GM19025 (cell line): ENCODE results near the gene TNNI2.
A peak's percentile ranks its signal among the peaks of the same experiment; 100 is the strongest.

Experiments
- ATAC-seq: cut with Tn5 transposase; IDR thresholded peaks from one replicate; pipeline ENCODE4 v1.9.1; 2021; ENCODE audit warnings: mild to moderate bottlenecking, low read depth, moderate library complexity; ENCODE audit not compliant: unreplicated experiment

Gene TNNI2

DNA sequence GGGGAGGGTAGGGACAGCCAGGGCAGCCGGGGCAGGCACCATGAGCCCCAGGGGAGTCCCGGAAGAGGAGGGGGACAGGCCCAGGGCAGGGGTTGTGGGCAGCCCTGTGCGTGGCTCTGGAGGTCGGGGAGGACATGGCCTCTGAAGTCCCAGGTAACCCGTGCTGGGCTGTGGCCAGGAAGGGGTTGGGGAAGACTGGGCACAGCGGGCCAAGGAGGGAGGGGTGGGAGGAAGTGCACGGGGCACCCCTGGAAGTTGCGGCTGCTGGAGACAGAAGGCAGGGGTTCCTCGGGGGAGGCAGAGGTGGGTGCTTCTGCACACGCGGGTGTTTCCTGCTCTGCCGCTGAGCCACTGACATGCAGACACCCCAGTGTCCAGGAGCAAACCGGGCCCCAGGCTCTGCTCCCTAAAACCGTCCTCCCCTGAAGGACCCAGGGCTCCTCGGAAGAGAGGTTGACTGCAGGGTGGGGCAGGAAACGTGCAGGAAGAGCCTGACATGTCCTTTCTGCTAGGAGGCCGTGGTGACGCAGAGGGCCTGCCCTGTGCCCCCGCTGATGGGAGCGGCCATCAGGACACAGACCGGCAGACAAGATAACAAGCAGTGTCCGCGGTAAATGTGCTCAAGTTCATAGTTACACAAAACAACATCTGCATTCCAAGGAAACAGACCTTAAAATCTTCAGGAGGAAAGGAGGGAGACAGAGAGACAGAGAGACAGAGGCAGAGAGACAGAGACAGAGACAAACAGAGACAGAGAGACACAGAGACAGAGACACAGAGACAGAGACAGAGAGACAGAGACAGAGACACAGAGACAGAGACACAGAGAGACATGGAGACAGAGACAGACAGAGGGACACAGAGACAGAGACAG is 5.7 kb downstream of the TNNI2 start:
- ATAC-seq: no peak

DNA sequence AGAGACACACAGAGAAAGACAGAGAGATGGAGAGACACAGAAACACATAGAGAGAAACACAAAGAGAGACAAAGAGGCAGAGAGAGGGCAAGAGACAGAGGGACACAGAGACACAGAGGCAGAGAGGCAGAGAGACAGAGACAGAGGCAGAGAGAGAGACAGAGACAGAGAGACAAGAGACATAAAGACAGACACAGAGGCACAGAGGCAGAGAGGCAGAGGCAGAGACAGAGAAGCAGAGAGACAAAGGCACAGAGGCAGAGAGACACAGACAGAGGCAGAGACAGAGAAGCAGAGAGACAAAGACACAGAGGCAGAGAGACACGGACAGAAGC is 6.3 kb downstream of the TNNI2 start:
- ATAC-seq: no peak

DNA sequence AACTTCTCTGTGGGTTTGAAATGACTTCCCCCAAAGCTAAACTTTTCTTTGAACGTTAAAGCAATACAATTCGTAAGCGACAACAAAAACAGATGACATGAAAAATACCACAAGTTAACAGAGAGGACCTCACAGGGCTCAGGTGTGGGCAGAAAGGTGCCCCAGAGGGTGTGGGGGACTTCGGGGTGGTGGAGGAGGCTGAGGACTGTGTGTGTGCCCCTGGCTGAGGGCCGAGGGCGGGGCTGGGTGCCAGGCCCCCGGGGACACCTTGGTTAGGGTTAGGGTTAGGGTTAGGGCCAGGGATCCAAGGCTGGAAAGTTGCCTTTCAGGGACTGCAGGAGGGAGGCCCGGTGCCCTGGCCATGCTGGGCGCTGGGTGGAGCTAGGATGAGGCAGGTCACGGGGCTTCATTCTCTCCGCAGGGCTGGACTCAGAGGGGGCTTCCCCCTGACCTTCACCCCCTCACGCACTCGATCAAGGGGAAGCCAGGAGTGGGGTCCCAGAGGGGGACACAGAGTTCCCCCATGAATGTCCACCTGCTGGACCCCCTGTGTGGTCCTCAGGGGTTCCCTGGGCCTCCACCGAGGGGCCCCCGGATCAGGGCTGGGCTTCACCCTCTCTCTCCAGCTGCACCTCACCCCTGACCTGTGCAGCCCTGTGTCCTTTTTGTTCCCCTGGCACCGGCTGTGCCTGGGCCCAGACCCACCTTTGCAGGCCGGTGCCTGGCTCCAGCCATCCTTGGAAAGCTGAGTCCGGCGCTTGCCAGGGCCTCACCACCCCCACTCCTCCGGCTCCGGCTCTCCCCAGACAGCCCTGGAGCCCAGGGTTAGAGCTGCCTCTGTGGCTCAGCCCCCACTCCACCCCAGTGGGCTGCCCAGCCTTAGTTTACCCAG is 7.0 kb downstream of the TNNI2 start:
- no peak for ATAC-seq

DNA sequence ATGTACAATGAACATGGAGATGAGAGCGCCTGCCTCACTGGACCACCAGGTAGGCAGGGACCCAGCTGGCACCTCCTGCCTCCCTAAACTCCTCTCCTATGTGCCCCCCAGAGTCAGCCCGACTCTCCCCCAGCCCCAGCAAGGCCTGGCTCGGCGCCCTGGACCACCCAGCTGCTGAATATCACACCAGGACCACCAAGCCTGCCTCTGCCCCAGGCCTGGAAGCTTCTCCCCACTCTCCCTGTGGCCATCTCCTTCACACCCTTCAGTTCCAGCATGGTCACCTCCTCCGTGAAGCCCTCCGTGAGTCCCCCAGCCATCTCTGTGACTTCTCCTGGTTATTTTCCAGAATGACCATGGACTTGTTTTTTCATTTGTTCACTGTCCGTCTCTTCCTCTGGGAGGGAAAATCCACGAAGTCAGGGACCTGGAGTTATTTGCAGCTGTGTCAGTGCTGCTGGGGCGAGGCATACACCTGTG is 7.7 kb downstream of the TNNI2 start:
- ATAC-seq: no peak

DNA sequence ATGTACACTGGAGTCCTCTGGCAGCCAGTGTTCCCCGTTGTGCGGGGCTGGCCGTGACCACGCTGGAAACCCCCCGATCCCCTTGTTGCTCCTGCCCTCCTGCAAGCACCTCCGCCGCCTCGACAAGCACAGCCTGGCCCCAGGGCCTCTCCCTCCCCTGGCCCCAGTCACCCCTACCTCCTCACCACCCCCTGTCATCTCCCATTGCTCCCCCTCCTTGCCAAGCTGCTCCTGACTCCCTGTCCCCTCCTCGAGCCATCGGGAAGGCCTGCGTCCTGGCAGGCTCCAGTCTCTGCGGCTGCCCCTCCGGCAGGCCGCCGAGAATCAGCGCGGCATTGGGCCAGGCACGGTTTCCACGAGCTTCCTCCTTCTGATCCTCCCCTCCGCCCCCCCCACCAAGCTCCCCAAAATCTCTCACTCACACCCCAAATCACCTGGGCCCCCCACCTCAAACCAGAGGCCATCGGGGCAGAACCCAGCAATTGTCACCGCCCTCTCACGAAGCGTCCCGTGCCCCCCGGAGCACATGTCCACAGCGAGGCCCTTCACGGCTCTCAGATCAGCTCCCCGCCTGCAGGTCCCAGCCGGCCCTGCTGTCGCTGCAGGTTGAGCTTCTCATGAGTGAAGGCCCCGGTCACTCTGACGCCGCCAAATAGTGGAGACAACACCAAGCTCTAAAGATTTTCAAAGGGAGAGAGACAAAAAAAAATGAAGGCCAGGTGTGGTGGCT is 8.4 kb downstream of the TNNI2 start:
- no peak for ATAC-seq

DNA sequence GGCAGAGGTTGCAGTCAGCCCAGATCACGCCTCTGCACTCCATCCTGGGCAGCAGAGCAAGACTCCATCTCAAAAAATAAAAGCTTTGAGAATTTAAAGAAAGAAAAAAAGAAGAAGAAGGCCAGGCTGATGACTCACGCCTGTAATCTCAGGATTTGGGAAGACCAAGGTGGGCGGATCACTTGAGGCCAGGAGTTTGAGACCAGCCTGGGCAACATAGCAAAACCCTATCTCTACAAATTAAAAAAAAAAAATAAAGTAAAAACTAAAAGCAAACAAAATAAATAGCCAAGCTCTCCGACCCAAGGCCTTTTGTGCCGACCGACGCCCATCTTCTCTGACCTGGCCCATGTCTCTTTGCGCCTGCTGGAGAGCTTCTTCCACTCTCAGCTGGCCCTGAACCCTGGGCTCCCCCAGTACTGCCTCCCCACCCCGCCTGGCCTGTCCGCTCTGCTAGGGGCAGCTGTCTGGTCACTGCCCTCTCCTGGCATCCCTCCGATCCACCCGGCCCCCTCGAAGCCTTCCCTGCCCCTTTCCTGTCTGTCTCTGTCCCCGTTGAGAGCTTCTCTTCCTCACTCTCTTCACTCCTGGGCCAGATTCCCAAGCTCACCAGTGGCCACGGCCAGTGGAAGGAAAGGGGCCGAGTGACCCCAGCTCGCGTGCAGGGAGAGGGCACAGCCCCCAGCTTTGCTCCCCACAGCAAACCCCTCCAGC is 9.3 kb downstream of the TNNI2 start:
- no peak for ATAC-seq

DNA sequence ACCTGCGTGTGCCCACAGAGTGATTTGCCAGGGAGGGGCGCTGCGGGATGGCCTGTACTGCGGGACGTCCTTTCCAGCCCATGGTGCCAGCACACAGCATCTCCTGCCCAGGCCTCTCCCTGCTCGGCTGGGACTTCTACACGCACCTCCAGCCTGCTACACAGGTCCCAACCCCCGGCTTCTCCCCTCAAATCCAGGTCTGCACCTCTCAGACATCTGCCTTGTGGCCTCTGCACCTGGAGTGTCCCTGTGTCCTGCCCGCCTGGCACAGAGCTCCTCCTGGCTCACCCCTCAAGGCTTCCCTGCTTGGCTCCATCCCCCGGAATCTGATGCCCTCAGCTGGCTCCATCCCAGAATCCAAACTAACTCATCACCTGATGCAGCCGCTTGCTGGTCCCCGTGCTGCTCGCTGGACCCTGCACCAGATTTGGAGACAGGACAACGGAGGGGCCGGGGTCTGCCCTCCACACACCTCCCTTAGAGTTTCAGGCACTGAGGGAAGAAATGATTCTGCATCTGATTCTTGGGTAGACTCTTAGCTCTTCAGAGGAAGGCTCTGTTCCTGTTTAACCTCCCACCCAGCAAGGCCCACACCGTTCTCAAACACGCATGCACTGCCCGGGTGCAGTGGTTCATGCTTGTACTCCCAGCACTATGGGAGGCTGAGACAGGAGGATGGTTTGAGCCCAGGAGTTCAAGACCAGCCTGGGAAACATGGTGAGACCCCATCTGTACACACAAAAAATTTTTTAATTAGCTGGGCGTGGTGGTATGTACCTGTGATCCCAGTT is 10.1 kb downstream of the TNNI2 start:
- no peak for ATAC-seq

DNA sequence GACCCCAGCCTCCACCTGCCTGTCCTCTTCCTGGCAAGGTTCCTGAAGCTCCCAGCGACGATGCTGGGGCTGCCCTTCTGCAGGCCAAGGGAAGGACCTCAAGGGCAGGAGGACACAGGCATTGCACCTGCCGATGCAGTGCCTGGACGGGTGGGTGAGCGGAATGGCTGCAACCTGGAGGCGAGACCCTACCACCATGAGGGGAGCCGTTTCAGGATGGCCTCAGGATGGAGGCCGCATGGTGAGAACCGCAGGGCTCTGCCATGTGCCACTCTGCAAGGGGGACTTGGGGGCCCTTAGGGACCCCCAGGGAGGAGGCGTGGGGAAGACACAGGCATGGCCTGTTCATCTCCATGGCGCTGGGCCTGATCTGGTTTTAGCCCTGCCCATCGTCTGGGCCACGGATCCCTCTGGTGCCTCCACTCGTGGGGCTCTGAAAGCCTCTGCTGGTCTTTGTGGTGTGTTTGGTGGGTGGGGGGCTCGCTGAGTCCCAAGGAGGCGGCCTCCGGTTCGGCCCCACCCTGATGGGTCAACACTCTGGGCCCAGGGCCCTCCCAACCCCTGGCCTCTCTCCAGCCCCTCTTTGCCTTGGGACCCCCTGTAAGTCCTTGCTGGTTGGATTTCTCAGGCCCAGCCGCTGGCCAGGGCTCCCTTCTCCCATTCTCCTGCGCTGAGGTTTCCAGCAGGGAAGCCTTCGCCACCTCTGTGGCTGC is 12.8 kb downstream of the TNNI2 start:
- no peak for ATAC-seq

DNA sequence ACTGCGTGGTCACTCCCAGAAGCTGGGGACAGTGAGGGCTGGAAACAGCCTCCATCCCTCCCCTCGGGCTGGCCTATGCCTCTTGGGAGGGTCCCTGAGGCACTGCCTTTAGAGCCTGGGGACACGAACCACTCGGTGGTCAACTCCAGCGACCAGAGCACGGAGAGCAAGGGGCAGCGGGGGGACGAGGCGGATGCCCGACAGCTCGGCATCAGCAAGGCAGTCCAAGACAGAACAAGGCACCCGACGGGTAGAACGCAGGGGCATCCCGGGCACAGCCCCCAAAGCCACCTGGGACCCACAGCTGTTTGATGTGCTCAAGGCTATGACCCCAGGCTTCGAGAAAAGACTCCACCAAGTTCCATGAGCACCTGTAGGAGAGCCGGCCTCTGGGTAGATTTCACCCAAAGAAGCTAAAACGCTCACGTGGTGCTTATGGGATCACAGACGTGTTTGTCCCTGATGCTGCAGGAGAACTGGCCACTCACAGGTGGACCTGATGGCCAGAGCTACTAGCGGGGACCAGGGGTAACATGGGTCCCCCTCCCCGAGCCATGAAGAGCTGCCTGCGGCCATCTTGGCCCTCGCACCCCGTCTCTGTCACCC is 13.6 kb downstream of the TNNI2 start:
- ATAC-seq: no peak

DNA sequence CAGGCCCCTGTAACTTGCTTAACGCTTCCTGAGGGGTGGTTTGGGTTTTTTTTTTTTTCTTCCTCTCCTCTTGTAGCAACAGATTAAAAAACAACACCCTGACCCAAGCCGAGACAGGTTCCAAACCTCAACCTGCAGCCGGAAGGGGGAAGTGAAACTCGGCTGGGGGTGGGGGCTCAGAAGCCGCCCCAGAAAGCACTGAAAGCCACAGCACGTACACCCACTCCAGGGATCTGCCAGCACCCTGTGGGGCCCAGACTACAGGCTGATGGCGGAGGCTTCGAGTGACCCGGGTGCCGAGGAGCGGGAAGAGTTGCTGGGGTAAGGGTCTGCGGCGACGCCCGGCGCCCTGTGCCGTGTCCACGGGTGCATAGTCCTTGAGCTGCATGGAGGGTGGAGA is 14.1 kb downstream of the TNNI2 start, which contains the start of gene LSP1:
Gene LSP1, plus strand, starts transcription at position 208 of the 400 bp plus-strand sequence. Its CDS starts 61 bp downstream, at position 269.
- ATAC-seq: peak; percentile 36

DNA sequence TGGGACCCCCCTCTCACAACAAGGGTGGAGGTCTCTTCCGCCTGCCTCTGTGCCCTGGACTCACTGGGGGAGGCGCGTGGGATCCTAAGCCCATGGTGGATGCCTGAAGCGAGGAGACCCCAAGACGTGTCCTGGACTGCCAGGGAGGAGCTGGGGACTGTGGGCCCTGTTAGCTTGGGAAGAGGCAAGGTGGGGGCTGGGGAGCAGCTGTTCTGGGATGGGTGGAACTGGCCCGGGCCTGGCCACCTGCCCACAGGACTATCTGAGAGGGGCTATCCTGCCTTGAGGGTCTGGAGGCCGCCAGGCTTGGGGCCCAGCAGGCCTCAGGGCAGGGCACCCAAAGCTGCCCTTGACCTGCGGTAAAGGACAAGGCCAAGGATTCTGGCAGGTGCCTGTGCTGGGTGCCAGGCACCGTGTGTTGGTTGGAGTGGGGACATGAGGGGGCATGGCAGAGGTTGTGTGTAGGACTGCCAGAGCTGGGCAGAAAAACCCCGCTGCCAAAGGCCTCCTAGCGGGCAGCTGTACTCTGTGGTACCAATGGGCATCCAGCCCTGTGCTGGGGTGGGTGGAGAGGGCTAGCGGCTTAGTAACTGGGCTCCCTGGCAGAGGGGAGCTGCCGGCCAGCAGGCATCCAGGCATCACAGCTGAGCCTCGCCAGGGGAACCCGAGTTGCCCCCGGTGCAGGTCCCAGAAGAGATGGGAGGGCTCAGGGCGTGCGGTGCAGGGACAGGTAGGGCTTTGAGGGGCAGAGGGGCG is 14.8 kb downstream of the TNNI2 start:
- ATAC-seq: no peak

DNA sequence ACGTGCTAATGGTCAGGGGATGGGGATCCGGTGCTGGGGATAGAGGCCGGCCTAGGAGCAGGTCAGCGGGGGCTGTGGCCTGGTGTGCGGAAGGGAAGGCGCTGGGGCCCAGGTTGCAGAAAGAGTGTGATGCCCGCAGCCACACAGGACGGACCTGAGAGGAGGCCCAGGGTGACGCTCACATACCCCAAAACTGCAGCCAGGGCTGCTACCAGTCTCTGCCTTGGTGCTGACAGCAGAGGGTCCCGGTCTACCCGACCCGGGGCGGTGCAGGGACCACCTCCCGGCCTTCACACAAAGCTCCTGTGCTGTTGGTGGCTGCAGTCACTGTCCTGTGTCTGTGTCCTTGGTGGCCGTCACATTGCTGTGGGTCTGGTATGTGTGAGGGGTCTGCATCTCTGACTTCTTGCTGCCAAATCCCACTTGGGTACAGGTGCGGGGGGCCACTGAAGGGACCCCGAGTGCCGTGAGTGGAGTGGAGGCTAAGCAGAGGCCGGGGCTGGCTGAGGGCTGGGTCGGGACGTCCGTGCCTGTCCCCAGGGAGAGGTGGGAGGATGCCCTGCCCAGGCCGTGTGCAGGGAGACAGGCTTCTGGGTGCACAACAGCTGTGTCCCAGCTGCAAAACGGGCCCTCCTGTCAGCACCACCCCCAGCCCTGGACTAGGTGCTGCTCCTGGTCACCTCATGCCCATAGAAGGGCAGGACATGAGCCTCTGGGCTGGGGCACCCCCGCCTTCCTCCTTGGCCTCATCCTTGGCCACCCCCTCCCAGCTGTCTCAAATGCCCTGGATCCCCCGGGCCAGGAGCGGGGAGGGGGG is 15.6 kb downstream of the TNNI2 start:
- peak; percentile 31 for ATAC-seq

DNA sequence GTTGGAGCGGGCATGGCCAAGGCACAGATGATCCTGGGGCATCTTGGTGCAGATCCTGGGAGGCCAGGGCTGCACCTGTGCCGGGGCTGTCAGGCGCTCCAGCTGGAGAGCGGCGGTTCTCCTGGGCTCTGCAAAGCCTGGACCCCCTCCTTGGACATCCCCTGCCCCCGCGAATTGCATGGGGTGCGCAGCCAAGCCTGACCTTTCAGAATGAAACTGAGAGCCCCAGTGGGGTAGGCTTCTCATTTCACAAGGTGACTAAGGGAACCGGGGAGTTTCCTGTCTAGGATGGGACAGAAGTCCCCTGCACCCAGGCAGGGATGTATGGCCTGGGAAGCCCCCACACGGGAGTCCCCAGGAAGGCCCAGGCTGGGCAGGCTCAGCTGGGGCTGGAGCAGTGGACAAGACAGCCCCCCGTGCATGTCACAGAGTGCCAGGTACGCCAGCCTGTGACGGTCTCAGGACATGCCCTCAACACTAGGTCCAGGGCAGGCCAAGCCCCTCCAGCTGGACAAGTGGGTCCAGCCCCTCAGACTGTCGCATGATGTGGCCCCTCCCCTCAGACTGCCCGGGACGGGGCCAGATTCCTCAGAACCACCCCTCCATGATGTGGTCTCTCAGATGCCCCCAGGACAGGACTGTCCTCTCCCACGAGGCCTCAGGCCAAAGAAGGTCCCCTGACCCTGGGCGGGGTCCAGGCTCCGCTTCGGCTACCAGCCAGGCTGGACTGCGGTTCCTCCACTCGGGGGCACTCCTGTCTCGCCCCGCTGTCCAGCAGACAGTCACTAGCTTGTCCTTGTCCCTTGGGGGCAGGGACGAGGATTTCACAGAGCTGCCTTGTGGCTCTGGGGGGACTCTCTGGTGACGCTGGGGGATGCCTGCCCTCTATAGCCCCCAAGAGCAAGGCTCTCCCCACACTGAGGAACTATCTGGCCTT is 16.4 kb downstream of the TNNI2 start:
- peak; percentile 36 for ATAC-seq

DNA sequence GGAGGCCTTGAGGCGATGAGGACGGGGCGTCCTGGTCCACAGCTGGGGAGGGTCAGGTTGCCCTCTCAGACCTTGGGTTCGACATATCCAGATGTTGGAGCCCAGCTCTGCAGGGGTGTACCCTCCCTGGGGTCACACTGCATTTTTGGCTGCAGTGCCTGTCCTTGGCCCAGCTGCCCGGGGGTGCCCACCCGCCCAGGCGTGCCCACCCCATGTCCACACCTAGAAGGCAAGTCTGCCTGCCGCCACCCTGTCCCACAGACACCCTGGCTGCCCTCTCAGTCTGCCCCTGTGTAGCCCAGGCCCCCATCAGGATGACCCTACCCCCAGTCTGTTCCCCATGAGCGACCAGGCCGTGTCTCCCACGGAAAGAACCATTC is 17.1 kb downstream of the TNNI2 start:
- ATAC-seq: no peak

DNA sequence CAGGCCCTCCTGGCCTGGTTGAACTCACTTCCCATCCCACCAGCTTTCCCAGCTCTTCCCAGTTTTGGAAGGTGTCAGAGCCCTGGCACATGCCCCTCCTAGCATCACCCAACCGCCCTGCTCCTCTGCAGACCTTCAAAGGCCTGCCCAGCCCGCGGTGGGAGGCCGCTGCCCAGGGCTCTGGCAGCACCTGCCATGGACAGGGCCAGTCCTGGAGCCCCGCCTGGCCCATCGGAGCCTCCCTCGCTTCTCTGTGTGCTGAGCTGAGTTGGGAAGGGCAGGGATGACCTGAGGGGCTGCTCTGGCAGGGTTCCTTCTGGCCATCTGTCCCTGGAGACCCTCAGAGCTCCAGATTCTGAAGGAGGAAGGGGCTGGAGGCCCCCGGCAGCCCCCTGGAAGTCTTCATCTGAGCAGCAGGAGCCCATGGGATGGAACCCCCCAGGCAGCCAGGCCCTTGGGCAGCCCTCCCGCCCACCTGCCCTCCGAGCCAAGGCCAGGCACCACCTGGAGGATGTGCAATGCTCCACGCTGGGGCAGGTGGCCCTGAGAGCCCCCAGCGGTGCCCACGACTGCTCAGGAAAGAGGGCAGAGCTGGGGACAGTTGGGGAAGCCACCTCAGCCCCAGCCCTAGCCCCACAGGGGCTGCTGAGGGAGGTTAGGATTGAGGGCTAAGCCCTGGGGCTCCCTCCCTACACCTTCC is 17.7 kb downstream of the TNNI2 start:
- ATAC-seq: no peak
